ENCODE measurements around the gene FOXB1.

- no peak for TF ChIP-seq CTCF (IDR thresholded peaks at IDR 0.05)
- TF ChIP-seq, protein P1, sequence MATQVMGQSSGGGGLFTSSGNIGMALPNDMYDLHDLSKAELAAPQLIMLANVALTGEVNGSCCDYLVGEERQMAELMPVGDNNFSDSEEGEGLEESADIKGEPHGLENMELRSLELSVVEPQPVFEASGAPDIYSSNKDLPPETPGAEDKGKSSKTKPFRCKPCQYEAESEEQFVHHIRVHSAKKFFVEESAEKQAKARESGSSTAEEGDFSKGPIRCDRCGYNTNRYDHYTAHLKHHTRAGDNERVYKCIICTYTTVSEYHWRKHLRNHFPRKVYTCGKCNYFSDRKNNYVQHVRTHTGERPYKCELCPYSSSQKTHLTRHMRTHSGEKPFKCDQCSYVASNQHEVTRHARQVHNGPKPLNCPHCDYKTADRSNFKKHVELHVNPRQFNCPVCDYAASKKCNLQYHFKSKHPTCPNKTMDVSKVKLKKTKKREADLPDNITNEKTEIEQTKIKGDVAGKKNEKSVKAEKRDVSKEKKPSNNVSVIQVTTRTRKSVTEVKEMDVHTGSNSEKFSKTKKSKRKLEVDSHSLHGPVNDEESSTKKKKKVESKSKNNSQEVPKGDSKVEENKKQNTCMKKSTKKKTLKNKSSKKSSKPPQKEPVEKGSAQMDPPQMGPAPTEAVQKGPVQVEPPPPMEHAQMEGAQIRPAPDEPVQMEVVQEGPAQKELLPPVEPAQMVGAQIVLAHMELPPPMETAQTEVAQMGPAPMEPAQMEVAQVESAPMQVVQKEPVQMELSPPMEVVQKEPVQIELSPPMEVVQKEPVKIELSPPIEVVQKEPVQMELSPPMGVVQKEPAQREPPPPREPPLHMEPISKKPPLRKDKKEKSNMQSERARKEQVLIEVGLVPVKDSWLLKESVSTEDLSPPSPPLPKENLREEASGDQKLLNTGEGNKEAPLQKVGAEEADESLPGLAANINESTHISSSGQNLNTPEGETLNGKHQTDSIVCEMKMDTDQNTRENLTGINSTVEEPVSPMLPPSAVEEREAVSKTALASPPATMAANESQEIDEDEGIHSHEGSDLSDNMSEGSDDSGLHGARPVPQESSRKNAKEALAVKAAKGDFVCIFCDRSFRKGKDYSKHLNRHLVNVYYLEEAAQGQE (IDR thresholded peaks at IDR 0.05; ENCODE audit: insufficient read depth in 1 of 2, low read depth in 2 of 2, low read length in 1 of 2) = no peak
- TF ChIP-seq TCF7L2 (IDR thresholded peaks at IDR 0.05; ENCODE audit: low read depth, low read length) = no peak
- no peak for TF ChIP-seq POLR2AphosphoS5 (IDR thresholded peaks at IDR 0.05; ENCODE audit: low read depth, low read length)
- no peak for TF ChIP-seq SIN3A (IDR thresholded peaks at IDR 0.05; ENCODE audit: borderline replicate concordance, insufficient read depth, low read depth, low read length)
Observed at GRCh38 chr15:60000824-60001609, 3.1 kb upstream of the FOXB1 start.

All from Panc1 (cell line).